ENCODE data around the gene KMT2E.

The KMT2E gene

GRCh38 chr7:105011141-105011830 lies 2.7 kb upstream of the KMT2E start:
- no peak for TF ChIP-seq CTCF (conservative IDR thresholded peaks at IDR 0.05; ENCODE audit: low read depth, low read length)
- DNase-seq (ENCODE audit: low read depth): no peak
- peak overlapping the region; percentile 97 for H3K4me3 ChIP-seq (ENCODE audit: low read length)

GRCh38 chr7:105011831-105012502 lies 2.0 kb upstream of the KMT2E start:
- H3K4me3 ChIP-seq (ENCODE audit: low read length): peak overlapping the region; percentile 97
- TF ChIP-seq CTCF (conservative IDR thresholded peaks at IDR 0.05; ENCODE audit: low read depth, low read length): no peak
- no peak for DNase-seq (ENCODE audit: low read depth)

- peak overlapping the region; percentile 97 for H3K4me3 ChIP-seq (ENCODE audit: low read length)
- TF ChIP-seq CTCF (conservative IDR thresholded peaks at IDR 0.05; ENCODE audit: low read depth, low read length): no peak
- DNase-seq (ENCODE audit: low read depth): peak; percentile 91
Measured at GRCh38 chr7:105012503-105013220, 1.3 kb upstream of the KMT2E start.

- H3K4me3 ChIP-seq (ENCODE audit: low read length): peak overlapping the region; percentile 97
- peak; percentile 62 for TF ChIP-seq CTCF (conservative IDR thresholded peaks at IDR 0.05; ENCODE audit: low read depth, low read length)
- peak; percentile 80 for DNase-seq (ENCODE audit: low read depth)
Measured at GRCh38 chr7:105013221-105013815, 687 bp upstream of the KMT2E start.

- no peak for DNase-seq (ENCODE audit: low read depth)
- H3K4me3 ChIP-seq (ENCODE audit: low read length): peak overlapping the region; percentile 97
- no peak for TF ChIP-seq CTCF (conservative IDR thresholded peaks at IDR 0.05; ENCODE audit: low read depth, low read length)
Measured at GRCh38 chr7:105014693-105015389, 836 bp downstream of the KMT2E start.

- no peak for TF ChIP-seq CTCF (conservative IDR thresholded peaks at IDR 0.05; ENCODE audit: low read depth, low read length)
- DNase-seq (ENCODE audit: low read depth): no peak
- H3K4me3 ChIP-seq (ENCODE audit: low read length): peak overlapping the region; percentile 97
Measured at GRCh38 chr7:105015390-105015965, 1.5 kb downstream of the KMT2E start.

Measured in retinal pigment epithelial cell (primary cell).